ENCODE results near the gene TTC28.

TTC28 gene

DNA sequence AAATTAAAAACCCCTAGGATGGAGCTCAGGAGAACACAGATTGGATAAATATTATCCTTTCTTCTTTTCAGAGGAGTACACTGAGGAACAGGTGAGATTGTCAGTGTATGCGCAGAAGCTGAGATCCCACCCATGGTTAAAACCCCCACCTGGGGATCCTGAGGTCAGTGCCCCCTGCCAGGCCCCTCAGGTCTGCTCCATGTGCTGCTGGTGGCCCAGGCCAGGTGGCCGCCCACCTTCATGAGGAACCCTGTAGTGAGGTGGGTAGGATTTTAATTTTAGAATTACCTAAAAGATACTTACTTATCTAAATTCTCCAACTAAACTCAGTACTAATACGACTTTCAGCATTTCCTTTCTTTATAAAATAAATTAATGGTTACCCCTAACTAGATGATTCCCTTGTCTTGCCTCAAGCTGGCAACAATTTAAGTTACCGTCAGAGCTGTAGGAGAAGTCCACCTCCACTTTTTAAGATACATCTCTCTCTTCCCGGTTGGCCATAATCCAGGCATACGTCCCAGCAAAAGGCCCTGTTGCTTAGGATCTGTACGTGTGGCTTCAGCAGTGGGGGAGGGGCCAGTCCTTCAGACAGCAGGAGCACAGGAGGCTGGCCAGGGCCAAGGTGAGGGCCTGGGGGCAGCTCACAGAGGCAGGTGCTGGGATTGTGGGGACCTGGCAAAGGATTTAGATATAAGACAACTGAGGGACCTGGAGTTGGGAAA is 699.1 kb downstream of the TTC28 start:
- DNase-seq, result no peak

DNA sequence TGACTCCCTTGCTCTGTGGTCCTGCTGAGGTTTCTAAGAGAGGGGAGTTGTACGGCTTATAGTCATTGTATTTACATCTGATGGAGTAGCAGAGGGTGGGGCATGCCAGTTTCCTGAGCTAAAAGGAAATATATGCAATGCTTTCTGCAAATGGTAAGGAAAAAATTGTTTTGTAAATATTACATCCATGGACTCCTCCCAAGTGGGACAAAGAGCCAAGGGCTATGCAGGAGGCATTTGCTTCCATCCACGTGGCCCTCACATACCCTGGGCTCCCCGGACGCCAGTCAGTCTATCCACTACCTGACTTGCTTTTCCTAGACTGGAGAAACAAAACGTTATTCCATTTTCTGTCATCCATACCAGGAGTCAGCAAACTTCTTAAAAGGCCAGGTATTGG is 700.8 kb downstream of the TTC28 start:
- no peak for DNase-seq

DNA sequence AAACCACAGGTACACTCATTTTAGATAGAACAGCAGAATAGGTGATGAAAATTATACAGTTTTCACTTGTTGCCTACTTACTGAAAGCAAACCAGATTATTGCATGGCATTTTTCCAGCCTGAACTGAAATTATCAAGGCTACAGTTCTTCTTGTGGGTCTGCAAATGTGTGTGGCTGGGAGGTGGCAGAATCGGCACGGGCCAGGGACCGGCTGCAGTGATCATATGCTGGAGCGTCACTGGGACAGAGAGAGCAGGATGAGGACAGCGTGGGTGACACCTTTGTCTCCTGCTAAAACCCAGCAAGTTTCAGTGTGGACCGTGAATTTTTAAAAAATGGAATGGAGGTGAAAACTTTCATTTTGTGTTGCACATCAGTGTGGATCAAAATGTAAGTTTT is 701.3 kb downstream of the TTC28 start:
- no peak for DNase-seq

DNA sequence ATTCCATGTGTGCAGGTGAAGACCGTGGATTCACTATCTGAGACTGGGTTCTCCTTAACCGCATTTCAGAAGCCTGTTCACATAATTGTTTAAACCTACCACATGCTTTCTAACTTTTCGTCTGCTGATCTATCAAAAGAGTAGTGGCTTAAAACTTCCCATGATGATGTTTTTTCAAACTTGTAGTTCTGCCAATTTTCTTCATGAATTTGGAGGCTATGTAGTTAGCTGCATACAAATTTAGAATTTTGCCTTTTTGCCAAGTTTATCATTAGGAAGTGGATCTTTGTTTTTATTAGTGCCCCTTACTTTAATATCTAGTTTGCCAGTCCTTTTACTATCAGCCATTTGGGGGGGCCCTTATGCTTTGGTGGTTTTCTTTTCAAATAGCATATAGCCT is 703.1 kb downstream of the TTC28 start:
- no peak for DNase-seq

DNA sequence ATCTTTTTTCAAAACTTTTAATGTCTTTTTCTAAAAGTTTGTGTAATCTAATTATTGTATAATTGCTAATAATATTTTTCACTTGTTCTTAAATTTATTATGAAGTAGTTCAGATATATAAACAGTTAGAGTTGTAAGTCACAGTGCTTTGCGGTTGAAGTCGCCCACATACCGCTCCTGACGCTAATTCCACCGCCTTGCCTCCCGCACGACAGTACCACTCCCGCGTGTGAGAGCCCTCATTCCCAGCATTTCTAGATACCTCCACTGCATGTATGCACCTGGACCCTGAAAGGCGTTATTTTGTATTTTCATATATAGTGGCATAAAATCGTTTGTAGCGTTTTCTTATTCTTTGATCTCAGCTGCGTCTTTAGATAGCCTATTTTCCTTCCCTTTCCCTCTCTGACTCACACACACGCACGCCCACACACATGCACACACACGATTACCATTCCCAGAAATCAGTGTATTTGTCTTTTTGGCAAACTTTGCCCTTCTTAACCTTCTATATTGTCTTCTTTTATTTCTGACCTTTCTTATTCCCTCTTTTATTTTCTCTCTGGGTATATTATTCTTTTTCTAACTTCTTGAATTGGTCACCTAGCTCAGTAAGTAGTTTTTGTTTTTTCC is 704.1 kb downstream of the TTC28 start:
- DNase-seq, result no peak

DNA sequence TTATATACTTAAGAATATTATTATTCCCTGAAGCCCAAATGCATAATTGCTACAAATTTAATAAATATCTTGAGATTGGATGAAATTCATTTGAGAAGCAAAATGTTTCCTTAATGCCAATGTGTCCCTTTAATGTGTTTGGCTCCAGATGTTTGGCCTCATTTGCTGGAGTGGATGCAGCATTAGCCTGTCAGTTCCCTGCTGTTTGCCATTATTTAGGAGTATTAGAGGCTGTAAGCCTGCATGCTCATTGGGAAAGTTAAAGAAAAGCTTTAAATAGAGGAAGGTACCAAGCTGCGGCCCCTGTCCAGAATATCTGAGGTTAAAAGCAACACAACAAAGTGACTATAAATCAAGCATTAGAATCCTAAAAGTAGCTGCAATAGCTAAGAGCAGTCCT is 705.8 kb downstream of the TTC28 start:
- no peak for DNase-seq

DNA sequence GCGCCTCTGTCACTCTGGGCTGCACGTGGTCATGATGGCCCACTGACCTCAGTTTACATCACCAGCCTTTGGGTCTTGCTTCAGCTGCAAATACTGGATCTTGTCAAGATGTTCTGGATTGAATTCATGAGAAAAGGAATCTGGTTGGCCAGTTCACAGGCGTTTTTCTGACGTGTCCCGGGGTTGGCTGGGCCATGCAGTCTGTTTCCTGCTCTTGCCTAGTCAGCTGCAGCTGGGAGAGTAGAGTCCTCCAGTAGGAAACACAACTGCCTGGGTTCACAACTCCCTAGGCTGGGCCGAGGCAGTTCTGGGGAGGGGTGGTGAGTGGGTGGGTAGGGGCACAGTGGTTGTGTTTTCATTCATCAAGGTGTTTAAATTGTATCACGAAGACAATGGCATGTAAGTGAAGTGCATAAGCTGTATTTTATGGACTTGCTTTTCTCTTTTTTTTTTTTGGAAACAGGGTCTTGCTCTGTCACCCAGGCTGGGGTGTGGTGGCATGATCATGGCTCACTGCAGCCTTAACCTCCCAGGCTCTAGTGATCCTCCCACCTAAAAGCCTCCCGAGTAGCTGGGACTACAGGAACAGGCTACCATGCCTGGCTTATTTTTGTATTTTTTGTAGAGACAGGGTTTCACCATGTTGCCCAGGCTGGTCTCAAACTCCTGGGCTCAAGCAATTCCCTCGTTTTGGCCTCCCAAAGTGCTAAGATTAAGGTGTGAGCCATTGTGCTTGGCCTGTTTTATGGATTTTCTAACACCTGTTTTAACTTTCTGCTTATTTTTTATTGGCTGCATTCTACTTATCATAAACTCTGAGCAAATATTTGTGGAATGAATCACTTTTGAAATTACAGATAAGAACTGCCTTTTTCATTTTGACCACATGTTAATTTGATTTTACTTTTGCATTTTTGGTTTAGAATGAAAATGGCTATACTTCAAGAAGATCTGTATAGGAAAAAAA is 706.6 kb downstream of the TTC28 start:
- DNase-seq, result no peak

DNA sequence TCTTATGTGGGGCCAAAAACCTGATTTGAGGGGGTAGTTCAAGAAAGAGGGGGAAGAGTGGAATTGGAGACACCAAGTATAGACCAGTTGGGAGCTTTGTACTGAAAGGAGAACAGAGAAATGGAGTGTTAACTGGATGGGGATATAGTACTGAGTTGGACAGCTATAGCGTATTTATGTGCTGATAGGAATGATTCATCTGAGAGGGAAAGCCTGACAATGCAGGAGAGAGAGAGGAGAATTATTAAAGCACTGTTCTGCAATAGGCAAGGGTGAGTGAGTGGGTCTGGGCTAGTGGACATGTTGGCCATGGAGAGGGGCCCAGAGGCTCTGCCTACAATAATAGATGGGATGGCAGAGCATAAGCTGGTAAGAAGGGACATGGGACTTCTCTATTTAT is 707.7 kb downstream of the TTC28 start:
- DNase-seq, result no peak

DNA sequence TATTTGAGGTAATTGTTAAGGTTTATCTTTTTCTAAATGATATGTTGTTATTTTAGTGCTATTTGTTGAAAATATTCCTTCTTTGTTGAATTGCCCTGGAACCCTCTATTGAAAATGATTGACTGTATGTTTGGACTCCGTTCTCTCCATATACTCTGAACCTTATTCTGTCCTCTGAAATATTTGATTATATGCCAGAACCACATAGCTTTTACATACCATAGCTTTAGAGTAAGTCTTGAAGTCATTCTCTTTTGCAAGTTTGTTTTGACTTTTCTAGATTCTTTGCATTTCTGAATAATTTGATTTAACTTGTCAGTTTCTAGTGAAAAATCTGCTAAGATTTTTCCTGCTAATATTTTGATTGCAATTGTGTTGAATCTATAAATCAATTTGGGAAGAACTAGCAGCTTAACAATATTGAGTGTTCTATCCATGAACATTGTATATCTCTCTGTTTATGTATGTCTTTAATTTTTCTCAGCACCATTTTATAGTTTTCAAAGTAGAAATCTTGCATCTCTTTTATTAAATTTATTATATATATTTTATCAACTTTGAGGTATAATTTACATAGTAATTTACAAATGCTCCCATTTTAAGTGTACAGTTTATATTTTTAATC is 708.9 kb downstream of the TTC28 start:
- DNase-seq, result no peak

DNA sequence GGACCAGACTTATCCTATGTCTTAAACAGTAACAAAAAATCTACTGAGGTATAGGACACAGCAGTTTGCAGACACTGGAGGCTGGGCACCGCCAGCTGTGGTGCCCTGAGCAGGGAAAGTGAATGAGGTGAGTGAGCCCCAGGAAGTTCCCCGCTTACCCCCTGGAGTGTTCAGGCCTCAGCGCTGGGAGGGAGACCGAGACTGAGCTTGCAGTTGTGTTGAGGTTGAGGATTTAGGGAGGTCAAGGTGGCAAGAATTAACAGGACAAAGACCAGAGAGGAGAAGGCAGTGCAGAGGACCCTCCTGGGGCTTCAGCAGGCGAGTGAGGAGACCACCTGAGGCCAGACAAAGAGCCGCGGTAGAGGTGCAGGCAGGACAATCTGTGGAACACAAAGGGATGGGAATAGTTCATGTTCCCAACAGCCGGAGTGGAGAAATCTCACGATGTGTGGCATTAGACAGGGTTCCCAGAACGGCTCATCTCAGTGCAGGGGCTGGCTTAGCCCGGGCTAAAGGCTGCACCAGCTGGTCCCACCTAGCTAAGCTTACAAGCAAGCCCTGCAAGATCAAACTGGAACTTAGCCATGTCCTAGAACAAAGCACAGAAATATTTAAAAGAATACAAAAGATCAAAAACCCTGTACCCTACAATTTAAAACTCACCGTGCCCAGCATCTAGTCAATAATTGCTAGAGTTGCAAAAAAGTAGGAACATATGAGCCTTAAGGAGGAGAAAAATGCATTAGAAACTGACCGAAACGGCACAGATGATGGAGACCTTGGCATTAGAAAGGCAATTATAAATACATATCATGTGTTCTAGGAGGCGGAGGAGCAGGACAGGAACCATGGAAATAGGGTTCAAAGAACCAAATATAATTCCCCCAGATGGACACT is 713.2 kb downstream of the TTC28 start:
- no peak for DNase-seq

DNA sequence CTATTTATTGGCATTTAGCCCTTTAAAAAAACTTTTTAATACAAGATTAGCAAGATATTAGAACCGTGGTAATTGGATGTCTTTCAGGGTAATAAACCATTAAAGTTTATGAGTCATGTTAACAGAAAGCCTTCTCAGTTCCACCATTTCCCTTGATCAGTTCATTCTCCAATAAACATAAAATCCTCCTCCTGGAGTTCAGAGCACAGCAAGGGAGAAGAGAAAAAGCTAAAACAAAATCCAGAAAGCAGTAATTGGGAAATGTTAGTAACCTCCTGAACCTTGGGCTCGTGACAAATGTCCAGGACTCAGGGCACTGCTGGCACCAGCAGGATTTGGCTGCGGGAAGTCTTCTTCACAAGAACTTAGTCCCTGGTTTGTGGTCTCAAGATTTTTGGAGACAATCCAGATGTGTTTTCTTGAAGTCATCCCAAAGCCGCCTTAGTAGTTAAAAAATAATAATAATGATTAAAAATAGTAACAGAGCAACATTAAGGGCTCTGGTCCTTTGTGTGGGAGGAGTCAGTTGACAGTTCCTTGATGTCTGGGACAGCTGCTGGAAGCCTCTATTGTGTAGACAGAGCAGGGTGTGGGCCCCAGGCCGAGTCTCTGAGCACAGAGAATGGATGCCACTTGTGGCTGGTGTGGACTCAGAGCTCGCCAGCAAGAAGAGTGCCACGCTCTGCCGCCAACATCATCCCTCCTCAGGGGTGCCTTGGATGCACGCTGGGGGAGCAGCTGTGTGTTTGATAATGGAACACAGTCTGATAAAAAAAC is 717.2 kb downstream of the TTC28 start:
- no peak for DNase-seq

DNA sequence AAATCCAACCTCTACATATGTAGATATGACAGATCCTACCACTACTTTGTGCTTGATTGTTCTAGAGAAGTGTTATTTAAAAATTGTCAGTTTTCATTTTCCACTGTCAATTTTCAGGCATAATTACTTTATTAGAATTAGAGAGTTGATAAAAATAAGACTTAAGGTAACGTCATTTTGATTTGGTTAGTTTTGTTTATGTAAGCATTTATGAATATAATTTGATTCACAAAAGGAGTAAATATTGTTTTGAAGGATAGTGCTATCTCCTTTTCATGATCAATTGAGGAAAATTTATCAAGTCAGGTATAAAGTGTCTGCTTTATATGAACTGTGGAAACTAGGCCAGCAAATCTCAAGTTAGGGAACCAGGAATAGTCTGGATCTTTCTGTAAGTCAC is 718.0 kb downstream of the TTC28 start:
- no peak for DNase-seq

DNA sequence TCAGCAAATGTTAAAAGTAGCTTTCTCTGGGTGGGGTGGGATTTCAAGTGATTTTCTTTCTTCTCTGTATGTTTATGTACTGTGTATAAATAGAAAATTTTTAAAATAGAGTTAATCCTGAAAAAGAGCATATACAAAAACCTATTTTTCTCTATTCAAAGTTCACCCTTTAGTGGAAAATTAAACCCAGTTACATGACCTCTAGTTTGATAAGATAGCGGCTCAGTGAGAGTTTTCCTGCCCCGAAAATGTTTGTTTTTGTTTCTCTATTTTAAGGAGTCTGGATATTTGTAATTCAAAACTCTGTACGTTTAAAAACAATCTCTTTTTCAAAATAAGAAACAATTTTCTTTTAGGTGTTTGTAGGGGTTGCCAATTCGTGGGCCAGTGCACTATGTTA is 718.5 kb downstream of the TTC28 start:
- DNase-seq, result no peak

DNA sequence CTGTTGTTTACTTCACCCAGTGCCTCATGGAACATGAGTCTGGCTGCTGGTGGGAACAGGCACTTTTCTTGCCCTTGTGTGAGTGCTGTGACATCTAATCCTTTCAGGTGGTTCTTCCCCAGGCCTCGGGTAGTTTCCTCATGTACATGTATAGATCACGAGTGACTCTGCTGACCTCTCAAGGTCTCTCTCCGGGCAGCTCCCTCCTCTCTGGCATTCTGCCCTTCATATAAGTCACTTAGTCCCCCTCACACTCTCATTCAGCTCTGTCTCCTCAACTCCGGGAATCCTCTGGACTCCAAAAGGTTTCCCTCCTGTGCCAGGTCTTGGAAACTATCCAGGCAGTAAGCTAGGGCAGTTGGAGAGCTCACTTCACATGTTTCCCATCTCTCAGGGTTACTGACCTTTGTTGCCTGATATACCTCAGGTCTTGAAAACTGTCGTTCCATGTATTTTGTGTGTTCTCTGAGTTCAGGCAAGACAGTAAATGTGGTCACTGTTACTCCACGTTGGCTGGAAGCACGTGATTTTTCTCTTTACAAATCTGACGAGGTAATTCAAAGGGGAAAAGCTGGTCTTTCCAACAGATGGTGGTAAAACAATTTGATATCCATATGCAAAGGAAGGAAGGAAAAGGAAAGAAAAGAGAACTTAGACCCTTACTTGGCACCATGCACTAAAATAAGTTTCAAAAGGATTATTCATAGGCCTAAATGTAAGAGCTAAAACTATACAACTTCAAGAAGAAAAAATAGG is 720.1 kb downstream of the TTC28 start:
- no peak for DNase-seq

DNA sequence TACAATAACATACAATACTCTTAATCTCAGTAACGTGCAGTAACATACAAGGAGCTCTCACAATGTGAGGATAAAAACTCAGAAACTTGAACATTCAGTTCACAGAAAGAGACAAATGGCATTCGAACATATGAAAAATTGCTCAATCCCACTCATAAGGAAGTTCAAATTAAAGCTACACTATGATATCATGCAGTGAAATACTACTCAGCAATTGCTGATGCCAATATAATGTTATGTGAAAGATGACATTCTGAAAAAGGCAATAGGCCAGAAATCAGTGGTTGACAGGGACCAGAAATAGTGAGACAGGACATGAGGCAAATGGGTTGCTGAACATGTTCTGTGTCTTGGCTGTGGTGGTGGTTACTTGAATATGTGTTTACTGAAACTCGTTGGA is 726.9 kb downstream of the TTC28 start:
- DNase-seq, result no peak

DNA sequence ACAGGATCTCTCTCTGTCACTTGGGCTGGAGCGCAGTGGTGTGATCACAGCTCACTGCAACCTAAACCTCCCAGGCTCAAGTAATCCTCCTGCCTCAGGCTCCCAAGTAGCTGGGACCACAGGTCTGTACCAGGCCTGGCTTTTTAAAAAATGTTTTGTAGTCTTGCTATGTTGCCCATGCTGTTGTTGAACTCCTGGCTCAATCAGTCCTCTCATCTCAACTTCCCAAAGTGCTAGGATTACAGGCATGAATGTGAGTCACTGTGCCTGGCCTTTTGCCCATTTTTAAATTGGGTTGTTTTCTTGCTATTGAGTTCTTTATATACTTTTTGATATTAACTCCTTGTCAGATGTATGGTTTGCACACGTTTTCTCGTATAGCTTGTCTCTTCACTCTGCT is 727.5 kb downstream of the TTC28 start:
- DNase-seq, result no peak

DNA sequence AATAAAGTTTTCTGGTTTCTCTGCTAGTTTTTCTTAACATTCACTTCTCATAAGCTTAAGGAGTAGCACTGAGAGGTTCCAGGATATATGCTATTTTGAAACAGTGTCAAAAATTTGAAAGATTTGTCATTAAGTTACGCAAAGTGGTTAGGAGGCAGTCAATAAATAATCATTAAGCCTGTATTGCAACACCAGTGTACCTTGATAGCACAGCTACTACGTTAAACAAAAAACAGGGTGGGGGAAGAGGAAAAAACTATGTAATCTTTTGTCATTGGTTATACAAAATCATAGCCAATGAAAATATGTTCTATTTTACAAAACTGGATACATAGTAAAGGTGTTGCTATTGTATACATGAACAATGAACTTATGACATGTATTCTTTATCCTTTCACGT is 730.2 kb downstream of the TTC28 start:
- DNase-seq, result no peak

DNA sequence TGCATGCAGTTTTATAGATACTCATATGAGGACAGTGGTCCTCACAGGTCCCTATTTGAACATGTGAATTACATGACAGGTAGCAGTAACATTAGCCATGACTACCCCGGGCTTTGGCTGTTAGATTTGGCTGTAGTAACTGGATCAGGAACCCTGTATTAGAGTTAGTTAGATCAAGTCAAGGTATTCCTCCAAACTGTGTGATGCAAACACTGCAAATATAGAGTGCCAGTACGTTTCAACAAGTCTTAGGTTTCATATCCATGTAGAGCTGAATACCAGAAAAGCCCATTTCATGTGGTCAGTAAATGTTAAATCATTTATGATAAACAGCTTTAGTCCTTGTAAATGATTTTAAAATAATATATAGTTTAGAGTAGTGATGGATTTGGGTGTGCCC is 731.1 kb downstream of the TTC28 start:
- no peak for DNase-seq

DNA sequence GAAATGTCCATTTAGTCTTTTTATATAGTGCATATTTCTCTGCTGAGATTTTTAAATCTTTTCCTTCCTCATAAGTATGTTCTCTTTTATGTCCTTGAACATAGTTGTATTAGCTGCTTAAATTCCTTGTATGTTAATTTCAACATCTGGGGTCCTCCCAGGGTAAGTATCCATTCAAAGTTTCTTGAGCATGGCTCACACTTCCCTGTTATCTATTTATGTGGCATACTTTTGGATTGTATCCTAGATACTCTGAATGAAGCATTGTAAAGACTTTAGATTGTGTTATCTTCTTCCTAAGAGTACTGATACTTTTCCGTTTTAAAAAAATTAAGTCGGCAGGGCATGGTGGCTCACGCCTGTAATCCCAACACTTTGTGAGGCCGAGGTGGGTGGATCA is 732.2 kb downstream of the TTC28 start:
- no peak for DNase-seq

DNA sequence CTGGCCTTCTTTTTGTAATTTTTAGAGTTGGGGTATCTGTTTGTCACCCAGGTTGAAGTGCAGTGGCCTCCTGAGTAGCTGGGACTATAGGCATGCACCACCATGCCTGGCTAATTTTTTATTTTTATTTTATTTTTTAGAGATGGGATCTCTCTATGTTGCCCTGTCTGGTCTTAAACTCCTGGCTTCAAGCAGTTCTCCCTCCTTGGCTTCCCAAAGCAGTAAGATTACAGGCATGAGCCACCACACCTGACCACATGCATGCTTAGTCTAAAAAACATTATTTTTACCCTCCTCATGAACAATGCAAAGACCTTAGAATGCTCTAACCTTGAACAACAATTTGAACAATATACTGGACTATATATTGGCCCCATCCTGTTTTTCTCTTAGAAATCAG is 738.5 kb downstream of the TTC28 start:
- DNase-seq, result no peak

DNA sequence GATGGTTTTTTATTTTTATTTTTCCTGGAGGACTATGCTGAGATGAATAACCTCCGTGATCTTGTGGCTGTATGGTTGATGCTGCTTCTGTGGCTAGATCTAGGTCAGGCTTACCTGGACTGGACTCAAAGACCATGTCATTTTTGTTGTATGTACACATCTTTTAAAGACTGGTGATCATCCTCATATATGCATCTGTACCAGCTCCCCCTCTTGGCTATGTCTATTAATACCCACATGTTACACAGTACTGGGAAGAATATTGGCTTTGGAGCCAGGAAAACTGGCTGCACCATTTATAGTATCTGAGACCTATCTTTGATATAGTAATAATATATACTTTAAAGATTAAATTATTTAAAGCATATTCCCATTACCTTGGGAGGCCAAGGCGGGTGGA is 742.2 kb downstream of the TTC28 start:
- DNase-seq, result no peak

Measured in hippocampal formation (tissue), 2 donors.